Mesothelial cell of epicardium (in vitro differentiated cells): ENCODE results near the gene PIP5K1C. TPM values are rescaled to one million over a fixed set of nuclear protein-coding genes. Genes with fewer than 3 reads are reported as not detected.

ENCODE experiments used
- DNase-seq, 2 experiments: peaks; one replicate each; pipeline ENCODE4 v3.0.0; 2021; ENCODE audit warnings: low spot score in 2 of 2; ENCODE audit not compliant: unreplicated experiment in 2 of 2
- H3K27ac Mint-ChIP-seq: 2 replicates; pipeline ENCODE4 v1.8.0; 2021; ENCODE audit warnings: mixed read lengths
- H3K27me3 Mint-ChIP-seq: 2 replicates; pipeline ENCODE4 v1.8.0; 2021; ENCODE audit warnings: low read depth, mixed read lengths
- H3K36me3 Mint-ChIP-seq: 2 replicates; pipeline ENCODE4 v1.8.0; 2021; ENCODE audit warnings: mixed read lengths
- H3K4me1 Mint-ChIP-seq: 2 replicates; pipeline ENCODE4 v1.8.0; 2021; ENCODE audit warnings: mixed read lengths
- H3K4me3 Mint-ChIP-seq: 2 replicates; pipeline ENCODE4 v1.8.0; 2021; ENCODE audit warnings: mild to moderate bottlenecking, moderate library complexity, mixed read lengths
- H3K9me3 Mint-ChIP-seq: 2 replicates; pipeline ENCODE4 v1.8.0; 2021; ENCODE audit warnings: mixed read lengths
- CTCF ChIP-seq: fragments of 200-600 bp; sonication (generic); IDR thresholded peaks from one replicate; pipeline ENCODE4 v1.5.0; 2021; ENCODE audit warnings: antibody characterized with exemption; ENCODE audit not compliant: unreplicated experiment
- total RNA-seq: library from RNA; stranded (reverse); gene quantifications from 3 replicates; pipeline ENCODE4 v1.2.1, GENCODE V29; 2021

PIP5K1C gene
- total RNA-seq, 1 donor from 2014 or later = 45.7 TPM

GRCh38 chr19:3611841-3612240 is 88.4 kb downstream of the PIP5K1C start:
- no peak overlapping the region for H3K27ac Mint-ChIP-seq
- no peak for DNase-seq
- peaks cover 10% of the 10 kb centered on the region for H3K4me1 Mint-ChIP-seq
- no peaks in the 10 kb centered on the region for H3K9me3 Mint-ChIP-seq
- peaks cover 7% of the 10 kb centered on the region for H3K36me3 Mint-ChIP-seq
- H3K4me3 Mint-ChIP-seq = no peak overlapping the region
- no peak for TF ChIP-seq CTCF
- peaks cover 13% of the 10 kb centered on the region for H3K27me3 Mint-ChIP-seq

- TF ChIP-seq CTCF = no peak
- no peak overlapping the region for H3K27ac Mint-ChIP-seq
- H3K27me3 Mint-ChIP-seq = peaks cover 14% of the 10 kb centered on the region
- H3K9me3 Mint-ChIP-seq = no peaks in the 10 kb centered on the region
- H3K36me3 Mint-ChIP-seq = peaks cover 7% of the 10 kb centered on the region
- DNase-seq = no peak
- H3K4me1 Mint-ChIP-seq = peaks cover 10% of the 10 kb centered on the region
- H3K4me3 Mint-ChIP-seq = no peak overlapping the region
These were observed 89.2 kb downstream of the PIP5K1C start for GRCh38 chr19:3610745-3611717.

- H3K27me3 Mint-ChIP-seq = peaks cover 14% of the 10 kb centered on the region
- H3K27ac Mint-ChIP-seq = no peak overlapping the region
- no peaks in the 10 kb centered on the region for H3K9me3 Mint-ChIP-seq
- peaks cover 7% of the 10 kb centered on the region for H3K36me3 Mint-ChIP-seq
- H3K4me1 Mint-ChIP-seq = peaks cover 10% of the 10 kb centered on the region
- H3K4me3 Mint-ChIP-seq = no peak overlapping the region
- TF ChIP-seq CTCF = no peak
- DNase-seq = no peak
These were observed 90.2 kb downstream of the PIP5K1C start for GRCh38 chr19:3609779-3610719.

- no peak overlapping the region for H3K4me3 Mint-ChIP-seq
- no peak for DNase-seq
- peaks cover 10% of the 10 kb centered on the region for H3K4me1 Mint-ChIP-seq
- peaks cover 16% of the 10 kb centered on the region for H3K27me3 Mint-ChIP-seq
- TF ChIP-seq CTCF = no peak
- H3K9me3 Mint-ChIP-seq = no peaks in the 10 kb centered on the region
- peaks cover 7% of the 10 kb centered on the region for H3K36me3 Mint-ChIP-seq
- H3K27ac Mint-ChIP-seq = no peak overlapping the region
These were observed 91.4 kb downstream of the PIP5K1C start for GRCh38 chr19:3608750-3609322.

GRCh38 chr19:3608079-3608641 is 92.1 kb downstream of the PIP5K1C start:
- H3K4me1 Mint-ChIP-seq = peaks cover 10% of the 10 kb centered on the region
- no peak overlapping the region for H3K27ac Mint-ChIP-seq
- no peak for TF ChIP-seq CTCF
- no peak for DNase-seq
- no peaks in the 10 kb centered on the region for H3K9me3 Mint-ChIP-seq
- H3K36me3 Mint-ChIP-seq = peaks cover 4% of the 10 kb centered on the region
- peak overlapping the region; percentile 46 for H3K4me3 Mint-ChIP-seq
- H3K27me3 Mint-ChIP-seq = peaks cover 16% of the 10 kb centered on the region
